PC-9 (cell line): ENCODE measurements around the gene KPNA4.

Experiments
- EZH2 ChIP-seq: fragments of 200-600 bp; sonication (generic); IDR thresholded peaks from 2 replicates; pipeline ENCODE4 v1.8.0; 2017; ENCODE audit warnings: antibody characterized with exemption, low read depth
- TF ChIP-seq, protein P1 (sequence below): fragments of 200-600 bp; sonication (generic); conservative IDR thresholded peaks from 2 replicates; pipeline ENCODE4 v1.6.1; 2017; ENCODE audit warnings: mixed run types, antibody characterized with exemption, mild to moderate bottlenecking, moderate library complexity

DNA sequence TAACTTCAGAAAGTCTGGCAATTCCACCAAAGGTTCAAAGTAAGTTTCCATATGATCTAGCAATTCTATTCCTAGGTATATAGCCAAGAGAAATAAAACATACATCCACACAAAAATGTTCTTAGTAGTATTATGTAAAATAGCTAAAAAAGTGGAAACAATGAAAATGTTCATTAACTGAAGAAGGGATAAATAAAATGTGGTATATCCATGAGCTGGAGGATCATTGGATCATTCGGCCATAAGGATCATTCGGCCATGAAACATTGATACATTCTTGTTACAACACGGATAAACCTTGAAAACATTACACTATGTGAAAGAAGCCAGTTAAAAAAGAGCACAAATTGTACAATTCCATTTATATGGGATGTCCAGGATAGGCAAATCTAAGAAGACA lies 2.4 kb downstream of the KPNA4 start:
- TF ChIP-seq, protein P1, sequence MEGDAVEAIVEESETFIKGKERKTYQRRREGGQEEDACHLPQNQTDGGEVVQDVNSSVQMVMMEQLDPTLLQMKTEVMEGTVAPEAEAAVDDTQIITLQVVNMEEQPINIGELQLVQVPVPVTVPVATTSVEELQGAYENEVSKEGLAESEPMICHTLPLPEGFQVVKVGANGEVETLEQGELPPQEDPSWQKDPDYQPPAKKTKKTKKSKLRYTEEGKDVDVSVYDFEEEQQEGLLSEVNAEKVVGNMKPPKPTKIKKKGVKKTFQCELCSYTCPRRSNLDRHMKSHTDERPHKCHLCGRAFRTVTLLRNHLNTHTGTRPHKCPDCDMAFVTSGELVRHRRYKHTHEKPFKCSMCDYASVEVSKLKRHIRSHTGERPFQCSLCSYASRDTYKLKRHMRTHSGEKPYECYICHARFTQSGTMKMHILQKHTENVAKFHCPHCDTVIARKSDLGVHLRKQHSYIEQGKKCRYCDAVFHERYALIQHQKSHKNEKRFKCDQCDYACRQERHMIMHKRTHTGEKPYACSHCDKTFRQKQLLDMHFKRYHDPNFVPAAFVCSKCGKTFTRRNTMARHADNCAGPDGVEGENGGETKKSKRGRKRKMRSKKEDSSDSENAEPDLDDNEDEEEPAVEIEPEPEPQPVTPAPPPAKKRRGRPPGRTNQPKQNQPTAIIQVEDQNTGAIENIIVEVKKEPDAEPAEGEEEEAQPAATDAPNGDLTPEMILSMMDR: no peak
- TF ChIP-seq EZH2: no peak
